ENCODE results near the gene DNAJB11. TPM values are rescaled to one million over a fixed set of nuclear protein-coding genes. Genes with fewer than 3 reads are reported as not detected.

DNAJB11 gene
- total RNA-seq, 1 donor from 2014 or later: 71.2 TPM

DNA sequence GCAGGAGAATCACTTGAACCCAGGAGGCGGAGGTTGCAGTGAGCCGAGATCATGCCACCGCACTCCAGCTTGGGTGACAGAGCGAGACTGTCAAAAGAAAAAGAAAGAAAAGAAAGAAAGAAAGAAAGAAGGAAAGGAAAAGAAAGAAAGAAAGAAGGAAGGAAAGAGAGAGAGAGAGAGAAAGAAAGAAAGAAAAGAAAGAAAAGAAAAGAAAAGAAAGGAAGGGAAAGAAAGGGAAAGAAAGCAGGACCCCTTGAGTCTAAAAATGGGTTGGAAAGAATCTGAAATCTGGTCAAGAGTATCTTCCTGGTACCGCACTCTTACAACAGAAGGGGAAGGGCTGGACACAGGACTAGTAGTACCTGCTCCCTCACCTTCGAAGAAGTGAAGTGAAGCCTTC, 45.9 kb upstream of the DNAJB11 start:
- Mint-ChIP-seq H3K27me3 (ENCODE audit: unreplicated experiment) (peaks cover 10% of the 10 kb centered on the region), H3K27ac (ENCODE audit: unreplicated experiment) (no peak overlapping the region), H3K9me3 (ENCODE audit: unreplicated experiment) (no peaks in the 10 kb centered on the region)

DNA sequence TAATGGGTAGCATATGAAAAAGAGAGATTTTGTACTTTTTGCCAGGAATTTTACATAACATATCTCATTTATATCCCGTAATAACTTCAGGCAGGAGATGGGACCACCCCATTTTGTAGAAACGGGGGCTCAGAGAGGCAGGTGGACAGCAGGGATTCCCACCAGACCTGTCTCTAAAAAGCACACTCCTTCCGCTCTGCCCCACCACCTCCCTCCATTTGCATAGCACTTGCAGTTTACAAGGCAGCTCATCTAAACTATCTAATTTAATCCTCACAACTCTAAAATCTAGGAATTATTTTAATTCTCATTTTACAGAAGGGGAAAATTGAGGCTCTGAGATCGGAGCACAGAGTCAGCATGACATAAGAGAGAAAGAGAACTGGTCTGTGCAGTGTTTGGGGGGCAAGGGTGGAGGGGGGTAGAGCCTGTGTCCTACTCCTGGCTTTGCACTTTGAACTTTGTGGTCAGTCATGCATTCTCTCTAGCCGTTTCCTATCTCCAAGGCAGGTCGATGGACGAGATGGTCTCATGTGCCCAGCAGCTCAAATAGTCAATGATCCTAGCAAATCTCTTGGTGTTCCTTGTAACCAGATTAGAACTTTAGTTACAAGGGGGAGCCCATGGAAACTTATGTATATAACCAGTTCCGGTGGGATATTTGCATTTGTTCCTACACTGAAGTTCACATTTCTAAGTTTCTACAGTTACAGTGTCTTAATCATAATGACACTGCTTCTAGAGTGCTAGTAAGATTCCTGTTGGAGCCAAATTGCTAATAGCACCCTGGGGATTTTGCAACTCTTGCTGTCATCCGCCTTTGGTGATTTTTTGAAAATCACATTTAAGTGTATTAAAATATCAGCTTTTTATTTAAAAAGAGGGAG, 44.9 kb upstream of the DNAJB11 start:
- Mint-ChIP-seq H3K36me3 (ENCODE audit: low read depth, unreplicated experiment) (no peaks in the 10 kb centered on the region), H3K4me1 (ENCODE audit: unreplicated experiment) (peaks cover 10% of the 10 kb centered on the region), H3K4me3 (ENCODE audit: unreplicated experiment) (no peak overlapping the region), H3K27ac (ENCODE audit: unreplicated experiment) (no peak overlapping the region), H3K27me3 (ENCODE audit: unreplicated experiment) (peaks cover 10% of the 10 kb centered on the region), H3K9me3 (ENCODE audit: unreplicated experiment) (no peaks in the 10 kb centered on the region)
- no peak for DNase-seq (ENCODE audit: low spot score)
- TF ChIP-seq, protein P1, sequence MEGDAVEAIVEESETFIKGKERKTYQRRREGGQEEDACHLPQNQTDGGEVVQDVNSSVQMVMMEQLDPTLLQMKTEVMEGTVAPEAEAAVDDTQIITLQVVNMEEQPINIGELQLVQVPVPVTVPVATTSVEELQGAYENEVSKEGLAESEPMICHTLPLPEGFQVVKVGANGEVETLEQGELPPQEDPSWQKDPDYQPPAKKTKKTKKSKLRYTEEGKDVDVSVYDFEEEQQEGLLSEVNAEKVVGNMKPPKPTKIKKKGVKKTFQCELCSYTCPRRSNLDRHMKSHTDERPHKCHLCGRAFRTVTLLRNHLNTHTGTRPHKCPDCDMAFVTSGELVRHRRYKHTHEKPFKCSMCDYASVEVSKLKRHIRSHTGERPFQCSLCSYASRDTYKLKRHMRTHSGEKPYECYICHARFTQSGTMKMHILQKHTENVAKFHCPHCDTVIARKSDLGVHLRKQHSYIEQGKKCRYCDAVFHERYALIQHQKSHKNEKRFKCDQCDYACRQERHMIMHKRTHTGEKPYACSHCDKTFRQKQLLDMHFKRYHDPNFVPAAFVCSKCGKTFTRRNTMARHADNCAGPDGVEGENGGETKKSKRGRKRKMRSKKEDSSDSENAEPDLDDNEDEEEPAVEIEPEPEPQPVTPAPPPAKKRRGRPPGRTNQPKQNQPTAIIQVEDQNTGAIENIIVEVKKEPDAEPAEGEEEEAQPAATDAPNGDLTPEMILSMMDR (IDR thresholded peaks at IDR 0.05; ENCODE audit: unreplicated experiment): no peak

More for the DNA sequence above, 45.9 kb upstream of the DNAJB11 start:
- H3K36me3 Mint-ChIP-seq (ENCODE audit: low read depth, unreplicated experiment): no peaks in the 10 kb centered on the region
- TF ChIP-seq, protein P1 (IDR thresholded peaks at IDR 0.05; ENCODE audit: unreplicated experiment): no peak
- no peak for DNase-seq (ENCODE audit: low spot score)
- no peak overlapping the region for H3K4me3 Mint-ChIP-seq (ENCODE audit: unreplicated experiment)
- peaks cover 6% of the 10 kb centered on the region for H3K4me1 Mint-ChIP-seq (ENCODE audit: unreplicated experiment)

DNA sequence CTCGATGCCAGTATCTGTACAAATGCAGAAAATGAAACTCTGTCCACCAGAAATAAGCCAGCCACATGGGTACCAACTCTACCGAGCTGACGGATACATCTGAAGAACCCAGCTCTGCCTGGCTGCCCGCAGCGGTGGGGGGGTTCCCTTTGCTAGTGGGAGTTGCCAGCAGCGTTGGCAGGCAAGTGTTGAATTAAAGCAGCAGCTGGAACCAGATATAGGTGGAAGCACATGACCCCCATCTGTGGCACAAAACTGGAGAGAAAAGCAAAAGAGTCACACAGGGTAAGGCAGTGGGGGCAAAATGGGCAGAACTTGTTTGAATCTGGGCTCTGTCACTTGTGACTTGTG, 44.3 kb upstream of the DNAJB11 start:
- Mint-ChIP-seq H3K36me3 (ENCODE audit: low read depth, unreplicated experiment) (no peaks in the 10 kb centered on the region), H3K9me3 (ENCODE audit: unreplicated experiment) (no peaks in the 10 kb centered on the region), H3K4me1 (ENCODE audit: unreplicated experiment) (peaks cover 13% of the 10 kb centered on the region), H3K27me3 (ENCODE audit: unreplicated experiment) (peaks cover 10% of the 10 kb centered on the region), H3K27ac (ENCODE audit: unreplicated experiment) (no peak overlapping the region), H3K4me3 (ENCODE audit: unreplicated experiment) (no peak overlapping the region)
- DNase-seq (ENCODE audit: low spot score): no peak
- TF ChIP-seq, protein P1 (IDR thresholded peaks at IDR 0.05; ENCODE audit: unreplicated experiment): no peak

DNA sequence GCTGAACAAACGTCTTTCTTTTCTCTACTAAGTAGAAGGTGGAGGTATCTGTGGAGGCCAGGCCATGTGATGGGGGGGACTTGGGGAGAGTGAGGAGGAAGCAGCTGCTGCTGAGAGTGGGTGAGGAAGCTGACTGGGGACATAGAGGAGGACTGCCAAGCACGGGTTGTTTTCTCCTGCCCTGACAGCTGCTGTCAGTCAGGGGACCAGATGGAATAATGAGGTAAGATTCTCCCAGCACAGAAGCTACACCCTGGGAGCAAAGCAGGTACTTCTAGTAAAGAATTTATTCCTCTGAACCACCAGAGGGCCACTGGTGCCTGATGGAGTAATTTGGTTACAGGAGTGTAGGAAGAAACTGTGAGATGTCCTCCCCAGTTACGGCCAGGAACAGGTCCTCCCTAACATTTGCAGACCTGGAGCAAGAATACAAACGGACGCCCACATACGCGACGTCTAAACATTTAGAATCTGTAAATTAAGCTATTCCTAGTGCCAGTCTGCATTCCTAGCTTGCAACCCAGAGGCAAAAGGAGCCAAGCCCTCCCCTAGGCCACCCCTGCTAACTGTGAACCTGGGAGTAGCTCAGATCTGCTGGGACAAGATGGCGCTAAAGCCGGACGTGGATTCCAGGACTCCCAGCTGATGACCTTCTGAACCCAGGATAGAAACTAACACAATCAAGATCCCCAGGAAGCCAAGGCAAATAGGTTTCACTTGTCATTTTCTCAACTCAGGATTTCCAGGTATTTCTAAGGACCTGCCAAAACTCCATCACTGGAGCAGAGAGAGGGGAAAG, 41.1 kb upstream of the DNAJB11 start:
- Mint-ChIP-seq H3K4me1 (ENCODE audit: unreplicated experiment) (peaks cover 18% of the 10 kb centered on the region), H3K9me3 (ENCODE audit: unreplicated experiment) (no peaks in the 10 kb centered on the region), H3K27me3 (ENCODE audit: unreplicated experiment) (peaks cover 10% of the 10 kb centered on the region), H3K4me3 (ENCODE audit: unreplicated experiment) (no peak overlapping the region), H3K36me3 (ENCODE audit: low read depth, unreplicated experiment) (no peaks in the 10 kb centered on the region), H3K27ac (ENCODE audit: unreplicated experiment) (no peak overlapping the region)
- DNase-seq (ENCODE audit: low spot score): no peak
- TF ChIP-seq, protein P1 (IDR thresholded peaks at IDR 0.05; ENCODE audit: unreplicated experiment): no peak

All from endothelial cell (in vitro differentiated cells).